Fibroblast of the conjunctiva (primary cell): Measurements from ENCODE around the gene INAFM2.

ENCODE experiments used
- DNase-seq: peaks from one replicate; pipeline ENCODE4 v3.0.0-alpha.2; 2010; ENCODE audit warnings: low read depth

INAFM2 gene

DNA sequence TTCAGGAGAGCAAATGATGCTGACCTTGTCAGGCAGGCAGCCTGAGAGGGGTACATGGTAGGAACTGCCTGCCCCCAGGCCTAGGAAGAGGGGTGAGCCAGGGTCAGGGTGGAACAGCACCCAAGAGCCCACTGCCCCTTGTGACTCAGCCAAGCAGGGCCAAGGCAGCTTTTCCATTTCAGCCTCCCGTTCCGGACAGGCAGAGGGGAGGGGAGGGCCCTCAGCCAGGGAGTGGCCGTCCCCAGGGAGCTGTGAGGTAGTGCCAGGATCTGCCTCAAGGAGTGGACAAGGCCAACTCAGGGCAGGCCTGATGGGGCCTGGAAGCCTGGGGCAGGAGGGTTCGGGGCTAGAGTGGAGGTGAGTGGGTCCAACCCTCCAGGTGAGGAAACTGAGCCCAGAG lies 35.5 kb upstream of the INAFM2 start:
- DNase-seq: no peak

DNA sequence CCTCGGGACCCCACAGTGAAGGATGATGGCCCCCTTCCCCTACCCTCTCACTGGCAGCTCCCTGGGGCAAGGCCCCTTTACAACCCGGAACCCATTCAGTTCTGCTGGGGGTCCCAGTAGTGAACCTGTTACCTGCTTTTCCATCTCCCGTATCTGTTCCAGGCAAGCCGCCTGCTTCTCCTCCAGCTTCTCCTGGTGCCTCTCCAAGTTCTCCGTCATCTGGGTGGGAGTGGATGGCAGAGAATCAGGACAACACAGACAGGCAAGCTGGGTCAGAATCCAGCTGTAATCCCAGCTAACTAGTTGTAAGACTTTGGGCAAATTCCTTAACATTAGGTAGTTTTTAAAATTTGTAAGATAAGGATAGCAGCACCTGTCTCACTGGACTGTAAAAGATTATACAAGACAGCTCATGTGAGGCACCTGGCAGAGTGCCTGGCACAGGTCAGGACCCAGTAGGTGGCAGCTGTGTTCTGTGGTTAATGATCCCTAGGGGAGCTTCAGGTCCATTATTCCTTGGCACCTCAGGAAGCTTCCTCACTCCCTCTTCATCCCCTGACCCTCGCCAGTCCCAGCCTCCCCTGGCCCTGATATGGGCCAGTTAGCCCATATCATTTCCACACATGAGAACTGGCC lies 34.2 kb upstream of the INAFM2 start:
- no peak for DNase-seq

DNA sequence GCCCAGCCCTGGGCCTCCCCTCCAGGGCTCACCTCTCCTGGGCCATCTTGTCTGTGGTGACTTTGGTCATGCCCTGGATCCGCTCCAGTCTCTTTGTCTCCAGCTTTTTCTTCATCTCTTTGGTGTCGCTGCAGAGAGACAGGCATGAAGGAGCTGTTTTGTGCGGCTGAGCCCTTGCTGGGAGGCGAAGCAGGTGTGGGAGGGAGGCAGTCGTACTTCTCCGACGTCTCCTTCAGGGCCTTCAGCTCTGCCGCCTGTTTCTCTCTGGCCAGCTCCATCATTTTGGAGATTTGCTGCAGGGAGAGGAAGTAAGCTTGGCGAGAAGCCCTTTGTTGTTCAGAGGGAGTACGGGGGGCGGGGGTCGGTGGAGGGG lies 33.0 kb upstream of the INAFM2 start:
- no peak for DNase-seq

DNA sequence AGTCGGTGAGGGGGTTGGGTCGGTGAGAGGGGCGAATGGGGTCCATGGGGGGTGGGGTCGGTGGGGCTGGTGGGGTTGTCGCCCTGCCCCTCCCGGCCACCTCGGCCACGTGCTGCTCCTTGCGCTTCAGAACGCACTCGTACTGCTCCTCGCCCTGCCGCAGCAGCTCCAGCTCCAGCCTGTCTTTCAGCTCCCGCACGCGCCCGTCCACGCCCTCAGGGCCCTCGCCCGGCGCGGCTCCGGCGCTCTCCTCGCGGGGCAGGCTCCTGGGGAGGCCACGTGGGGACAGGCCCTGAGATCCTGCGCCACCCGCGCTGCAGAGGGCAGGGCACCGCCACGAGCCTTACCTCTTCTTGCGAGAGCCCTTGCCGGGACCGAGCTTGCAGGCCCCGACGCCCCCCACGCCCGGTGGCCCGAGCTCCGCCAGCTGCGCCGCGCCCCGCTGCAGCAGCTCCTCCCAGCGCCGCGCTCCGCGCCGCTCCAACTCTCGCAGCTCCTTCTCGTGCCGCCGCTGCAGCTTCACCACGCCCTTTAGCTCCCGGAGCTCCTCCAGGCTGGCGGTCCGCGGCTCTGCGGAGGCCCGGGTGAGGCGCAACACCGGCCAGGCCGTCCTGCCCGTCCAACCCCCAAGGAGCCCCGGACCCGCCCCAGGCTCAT lies 32.4 kb upstream of the INAFM2 start:
- no peak for DNase-seq

DNA sequence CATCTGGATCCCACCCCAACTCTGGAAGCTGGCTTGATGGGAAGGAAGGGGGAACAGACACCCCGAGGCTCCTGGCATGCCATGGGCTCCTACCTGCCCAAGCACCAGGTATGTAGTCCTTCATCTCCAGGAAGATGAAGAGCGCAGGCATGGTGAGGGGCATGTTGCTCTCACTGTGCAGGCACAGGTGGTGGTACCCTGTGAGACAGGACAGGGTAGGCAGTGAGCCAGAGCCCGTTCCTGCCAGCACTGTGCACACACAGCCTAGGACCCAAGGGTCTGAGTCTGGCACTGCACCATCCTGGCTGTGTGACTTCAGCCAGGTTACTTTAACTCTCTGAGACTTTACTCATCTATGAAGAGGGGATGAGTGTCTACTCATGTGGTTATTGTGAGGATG lies 31.2 kb upstream of the INAFM2 start:
- DNase-seq: no peak

DNA sequence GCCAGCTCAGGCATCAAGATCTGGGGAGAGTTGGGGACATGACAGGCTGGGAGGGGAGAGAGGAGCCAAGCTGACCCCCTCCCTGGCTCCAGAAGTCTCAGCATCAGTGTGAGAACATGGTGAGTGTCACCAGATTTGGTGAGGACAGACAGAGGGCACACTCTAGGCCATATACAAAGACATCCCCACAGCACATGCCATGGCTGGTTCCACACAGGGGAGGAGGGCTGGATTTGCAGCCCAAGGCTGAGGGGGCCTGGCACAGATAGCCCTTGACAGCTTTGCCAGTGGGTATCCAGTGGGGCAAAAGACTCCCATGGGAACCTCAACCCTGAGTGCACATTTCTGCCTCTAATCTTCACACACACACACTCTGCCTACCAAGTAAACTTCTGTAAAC lies 30.5 kb upstream of the INAFM2 start:
- DNase-seq: no peak

DNA sequence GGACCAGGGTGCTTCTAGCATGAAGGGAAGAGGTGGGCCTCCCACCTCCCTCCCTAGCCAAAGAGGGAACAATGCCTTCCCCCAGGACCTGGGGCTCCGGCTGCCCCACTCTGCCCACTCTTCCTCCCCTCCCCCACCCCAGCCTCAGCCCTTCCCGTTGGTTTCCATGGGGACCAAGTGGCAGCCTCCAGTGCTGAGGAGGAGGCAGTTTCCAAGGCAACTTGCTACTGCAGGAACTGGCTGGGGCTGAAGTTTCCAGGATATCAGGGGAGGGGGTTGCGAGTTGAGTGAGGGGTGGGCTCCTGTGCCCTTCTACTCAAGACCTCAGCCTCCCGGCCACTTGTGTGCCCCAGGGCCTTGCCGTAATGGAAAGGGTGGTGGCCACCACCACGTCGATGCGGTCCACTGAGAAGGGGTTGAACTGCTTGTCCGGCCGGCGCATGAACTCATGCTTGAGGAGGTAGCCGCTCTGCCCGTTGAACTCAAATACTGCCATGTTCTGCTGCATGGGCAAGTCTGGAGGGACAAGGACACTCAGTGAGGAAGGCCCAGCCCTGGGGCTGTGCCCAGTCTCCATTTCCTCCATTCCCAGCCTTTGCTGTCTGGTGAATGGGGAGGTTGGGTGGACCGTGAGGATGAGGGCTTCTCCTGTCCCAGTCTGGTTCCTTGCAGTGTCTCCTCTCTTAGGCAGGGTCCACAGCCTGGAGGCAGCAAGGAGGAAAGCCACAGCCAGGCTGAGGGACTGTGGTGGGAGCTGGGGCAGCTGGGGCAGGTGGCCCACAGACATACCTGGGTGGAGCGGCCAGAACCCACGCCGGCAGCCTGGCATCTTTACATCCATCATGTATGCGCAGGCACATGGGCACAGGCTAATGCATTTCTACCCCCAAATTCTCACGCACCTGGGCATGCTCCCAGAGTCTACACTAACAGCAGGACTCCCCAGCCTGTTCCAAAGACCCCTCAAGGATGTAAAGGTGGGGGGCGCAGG lies 29.3 kb upstream of the INAFM2 start:
- DNase-seq: no peak

DNA sequence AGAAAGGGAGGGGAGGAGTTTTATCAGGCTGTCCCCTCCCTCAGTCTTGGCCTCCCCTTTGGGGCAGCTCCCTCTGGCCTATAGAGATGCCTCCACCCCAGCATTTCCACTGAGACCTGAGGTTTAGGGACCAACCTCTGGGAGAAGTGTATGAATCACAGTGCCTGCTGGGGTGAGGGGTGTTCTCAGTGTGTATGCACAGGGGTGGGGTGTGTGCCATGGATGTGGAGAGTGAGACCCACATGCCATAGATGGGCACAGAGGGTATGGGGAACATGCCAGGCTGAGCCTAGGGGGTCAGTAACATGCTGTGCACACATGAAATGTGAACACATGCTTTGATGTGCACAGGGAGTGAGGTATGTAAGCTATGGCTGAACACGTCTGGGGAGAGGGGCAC lies 28.2 kb upstream of the INAFM2 start:
- DNase-seq: no peak

DNA sequence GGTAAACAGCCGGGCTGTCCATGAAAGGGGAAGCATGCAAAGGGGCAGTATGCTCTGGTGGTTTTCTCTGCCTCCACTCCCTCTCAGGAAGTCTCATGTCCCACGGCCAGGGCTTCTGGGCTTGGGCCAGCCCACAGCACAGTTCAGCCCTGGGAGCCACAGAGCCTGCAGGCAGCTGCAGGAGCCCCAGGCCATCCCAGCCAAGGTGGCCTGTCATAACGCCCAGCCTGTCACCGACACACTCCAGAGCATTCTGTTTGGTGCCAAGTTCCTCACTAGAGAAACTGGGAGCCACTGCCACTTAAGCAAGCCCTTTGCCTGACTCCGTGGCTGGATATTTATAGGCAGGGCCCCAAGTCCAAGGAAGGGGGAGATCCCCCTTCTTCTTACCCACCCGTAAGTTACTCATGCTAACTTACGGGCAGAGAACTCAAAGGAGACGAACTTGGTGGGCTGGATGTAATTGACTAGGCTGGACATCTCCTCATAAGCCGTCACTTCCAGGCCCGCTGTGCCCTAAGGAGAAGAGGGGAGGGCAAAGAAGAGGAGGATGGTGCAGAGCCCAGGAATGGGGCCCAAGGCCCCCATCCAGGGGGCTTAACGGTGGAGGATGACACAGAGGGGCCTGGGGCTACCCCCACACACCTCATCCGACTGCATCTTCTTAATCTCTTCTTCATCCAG lies 27.5 kb upstream of the INAFM2 start:
- DNase-seq: no peak

DNA sequence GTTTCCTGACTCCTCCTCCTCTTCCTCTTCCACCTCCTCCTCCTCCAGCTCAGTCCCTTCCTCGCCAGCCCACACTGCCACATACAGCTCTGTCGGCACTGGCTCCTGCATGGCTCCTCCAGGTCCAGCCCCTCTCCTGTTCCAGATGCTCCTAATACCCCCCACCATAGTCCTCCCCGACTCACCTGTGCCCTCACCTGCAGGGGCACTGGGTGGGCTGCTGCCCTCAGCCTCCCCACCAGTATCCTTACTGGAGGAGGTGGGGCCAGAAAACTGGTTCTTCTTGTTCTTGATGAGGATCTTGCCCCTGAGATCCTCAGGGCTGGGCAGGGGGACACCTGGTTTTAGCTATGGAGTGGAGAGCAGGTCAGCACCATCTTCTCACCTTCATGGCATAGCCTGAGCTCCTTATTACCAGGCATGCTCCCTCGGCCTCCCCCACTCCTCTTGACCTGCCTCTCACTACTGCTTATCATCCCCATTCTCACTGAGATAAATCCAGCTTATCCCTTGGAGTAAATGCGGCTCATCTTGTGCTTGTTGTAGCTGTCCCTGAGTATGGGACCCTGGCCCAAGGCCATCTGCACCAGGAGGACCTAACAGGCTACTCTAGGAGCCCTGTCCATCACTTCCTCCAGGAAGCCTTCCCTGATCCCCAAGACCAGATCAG lies 26.8 kb upstream of the INAFM2 start:
- DNase-seq: no peak

DNA sequence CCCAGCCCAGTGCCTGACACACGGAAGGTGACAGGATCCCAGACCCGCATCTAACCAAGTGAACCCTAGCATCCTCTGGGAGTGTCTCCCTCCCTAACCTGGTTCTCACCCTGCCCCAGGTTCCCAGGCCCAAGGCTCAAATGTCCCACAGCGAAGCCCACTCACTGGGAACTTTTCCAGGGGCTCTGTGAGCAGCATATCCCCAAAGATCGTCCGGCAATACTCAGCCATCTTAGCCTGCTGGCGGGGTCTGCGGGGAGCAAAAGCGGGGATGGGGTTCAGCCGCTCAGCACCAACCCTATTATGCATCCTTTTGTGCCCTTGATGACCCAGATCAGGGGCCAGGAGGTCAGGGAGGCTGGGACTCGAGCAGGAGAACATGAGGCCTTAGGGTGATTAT lies 26.1 kb upstream of the INAFM2 start:
- no peak for DNase-seq

DNA sequence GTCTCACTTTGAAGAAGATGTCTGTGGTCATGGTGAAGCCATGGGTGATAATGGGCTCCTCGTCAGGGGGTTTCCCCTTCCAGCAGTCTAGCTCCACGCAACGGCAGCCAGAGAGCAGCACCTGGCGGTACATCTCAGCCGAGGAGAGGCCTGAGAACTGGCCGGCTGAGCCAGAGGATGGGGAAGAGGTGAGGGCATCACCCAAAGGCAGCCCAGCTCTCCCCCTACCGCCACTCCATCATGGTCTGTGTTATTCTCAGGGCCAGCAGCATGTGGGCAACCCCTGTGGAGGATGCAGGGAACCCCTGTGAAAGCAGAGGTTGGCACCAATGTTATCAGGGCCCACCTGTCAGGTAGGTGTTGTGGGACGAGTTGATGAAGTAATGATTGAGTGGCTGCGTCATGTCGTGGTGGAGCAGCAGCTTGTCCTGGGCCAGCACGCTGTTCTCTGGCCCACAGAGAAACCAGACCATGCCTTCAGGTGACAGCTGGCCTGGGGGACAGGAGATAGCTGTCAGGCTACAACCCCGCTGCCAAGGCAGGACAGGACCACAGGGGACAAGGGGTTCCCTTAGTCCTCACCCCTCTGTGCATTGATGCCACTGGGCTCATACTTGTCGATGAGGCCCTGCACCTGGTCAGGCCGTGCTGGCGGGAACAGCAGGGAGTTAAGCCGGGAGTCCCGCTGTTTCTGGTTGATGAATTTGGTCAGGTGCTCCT lies 25.1 kb upstream of the INAFM2 start:
- DNase-seq: no peak

DNA sequence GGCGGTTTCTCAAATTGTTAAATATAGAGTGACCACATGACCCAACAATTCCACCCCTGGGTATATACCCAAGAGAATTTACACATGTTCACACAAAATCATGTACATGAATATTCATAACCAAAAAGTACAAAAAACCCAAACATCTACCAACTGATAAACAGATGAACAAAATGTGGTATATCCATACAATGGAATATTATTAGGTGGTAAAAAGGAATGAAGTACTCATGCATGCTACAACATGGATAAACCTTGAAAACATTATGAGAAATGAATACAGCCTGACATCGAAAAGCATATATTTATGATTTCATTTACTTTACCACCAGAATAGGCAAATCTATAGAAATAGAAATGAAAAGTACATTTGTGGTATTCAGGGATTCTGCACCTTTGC lies 23.1 kb upstream of the INAFM2 start:
- no peak for DNase-seq

DNA sequence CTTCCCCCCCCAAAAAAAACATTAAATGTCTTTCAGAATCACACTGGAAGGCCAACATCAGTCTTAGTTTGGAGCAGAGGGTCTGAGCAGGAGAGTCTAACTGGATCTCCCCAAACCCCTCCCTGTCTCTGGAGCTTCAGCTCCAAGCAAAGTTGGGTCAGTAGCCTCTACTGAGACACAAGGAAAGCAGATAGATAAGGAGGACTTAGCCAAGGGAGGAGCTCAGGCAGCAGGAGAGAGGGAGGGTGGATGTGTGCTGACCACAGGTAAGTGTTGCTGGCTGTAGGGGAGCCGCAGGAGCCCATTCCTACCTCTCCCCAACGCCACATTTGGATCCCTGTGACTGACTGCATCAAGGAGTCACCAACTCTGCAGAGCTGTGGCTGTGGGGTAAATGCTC lies 22.7 kb upstream of the INAFM2 start:
- no peak for DNase-seq

DNA sequence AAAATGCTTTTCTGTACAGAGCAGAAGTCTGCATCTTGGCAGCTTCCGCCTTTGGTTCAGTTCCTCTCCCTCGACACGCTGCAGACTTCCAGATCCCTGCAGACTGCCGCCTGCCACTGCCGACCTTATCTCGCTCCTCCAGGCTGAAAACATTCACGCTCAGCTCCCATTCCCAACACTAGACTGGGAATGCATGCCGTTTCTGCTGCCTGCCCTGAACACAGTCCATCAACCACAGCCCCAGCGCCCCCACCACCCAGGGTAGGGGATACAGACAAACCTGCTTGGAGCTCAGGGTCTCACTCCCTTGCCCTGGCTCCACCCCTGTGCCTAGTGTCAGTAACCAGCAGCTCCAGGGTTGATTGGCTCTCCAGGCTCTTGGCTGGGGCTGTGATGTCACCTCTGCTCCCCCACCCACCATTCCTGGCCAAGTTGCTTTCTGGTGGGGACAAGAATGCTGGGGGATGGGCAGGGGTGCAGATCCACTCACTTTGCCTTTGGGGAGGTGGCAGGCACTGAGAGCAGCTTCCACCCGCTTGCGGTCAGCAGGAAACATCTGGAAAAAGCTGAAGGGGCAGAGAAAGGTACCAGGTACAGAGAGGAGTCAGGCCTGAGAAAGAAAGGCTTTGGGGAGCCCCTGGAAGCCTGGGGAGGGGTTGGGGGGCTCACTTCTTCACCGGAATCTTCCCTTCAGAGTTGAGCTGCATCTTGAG lies 21.9 kb upstream of the INAFM2 start:
- no peak for DNase-seq

DNA sequence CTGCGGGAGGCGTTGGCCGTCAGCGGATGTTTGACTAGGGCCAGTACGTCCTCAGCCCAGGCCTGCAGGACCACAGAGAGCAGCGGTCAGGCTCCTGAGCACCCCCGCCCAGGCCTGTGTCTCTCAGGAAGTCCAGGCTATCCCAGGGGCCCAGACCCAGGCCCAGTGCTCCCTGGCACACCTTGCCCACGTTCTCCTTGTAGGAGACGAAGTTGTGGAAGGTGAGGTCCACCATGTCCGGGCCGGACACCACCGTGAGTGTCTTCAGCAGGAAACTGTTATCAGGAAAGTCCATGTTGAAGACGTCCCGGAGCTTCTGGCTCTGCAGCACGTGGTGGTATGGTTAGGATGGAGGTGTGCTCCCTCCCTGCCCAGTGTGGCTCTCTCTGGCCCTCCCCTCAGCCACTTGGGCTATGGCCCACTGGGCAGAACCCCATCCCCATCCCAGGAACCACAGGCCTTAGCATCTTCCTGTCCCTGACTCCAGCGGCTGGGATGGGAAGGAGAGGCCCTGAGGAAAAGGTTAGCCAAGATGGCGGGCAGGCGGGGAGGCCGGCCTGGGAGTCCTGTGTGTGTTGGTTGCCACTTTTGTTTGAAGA lies 21.1 kb upstream of the INAFM2 start:
- no peak for DNase-seq

DNA sequence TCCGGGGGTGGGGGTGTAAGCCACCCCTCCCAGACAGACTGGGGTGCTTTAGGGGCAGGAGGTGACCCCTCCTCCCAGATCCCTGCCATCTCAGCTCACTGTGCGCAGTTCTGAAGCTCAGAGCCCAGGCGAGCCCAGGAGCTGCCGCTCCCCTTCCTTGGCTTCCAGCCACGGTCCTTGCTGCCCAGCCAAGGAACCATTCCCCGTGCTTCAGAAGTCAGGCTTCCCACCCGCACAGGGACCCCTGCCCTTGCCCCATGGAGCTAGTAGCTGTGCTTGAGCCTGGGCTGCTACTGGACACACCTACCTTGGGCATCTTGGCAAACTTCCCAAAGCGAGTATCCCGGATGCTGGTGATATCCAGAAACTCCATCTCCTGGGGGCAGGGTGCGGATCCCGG lies 20.5 kb upstream of the INAFM2 start:
- no peak for DNase-seq

DNA sequence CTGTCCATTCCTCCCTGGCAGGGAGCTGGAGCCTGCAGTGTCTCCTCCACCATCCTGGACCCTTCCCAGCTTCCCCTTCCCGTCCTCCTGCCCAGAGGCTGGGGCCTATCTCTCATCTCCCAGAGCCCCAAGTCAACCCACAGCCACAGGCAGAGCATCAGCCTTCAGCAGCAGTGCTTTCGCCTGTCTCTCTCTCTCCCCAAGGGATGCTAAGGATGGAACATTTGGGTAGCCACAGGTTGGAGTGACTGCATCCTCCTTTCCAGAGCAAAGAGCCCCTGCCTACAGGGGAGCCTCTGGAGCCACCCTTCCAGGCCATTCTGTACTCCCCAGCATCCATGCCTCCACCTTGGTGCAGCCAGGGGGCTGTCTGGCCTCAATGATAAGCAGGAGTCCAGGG lies 19.9 kb upstream of the INAFM2 start:
- no peak for DNase-seq

DNA sequence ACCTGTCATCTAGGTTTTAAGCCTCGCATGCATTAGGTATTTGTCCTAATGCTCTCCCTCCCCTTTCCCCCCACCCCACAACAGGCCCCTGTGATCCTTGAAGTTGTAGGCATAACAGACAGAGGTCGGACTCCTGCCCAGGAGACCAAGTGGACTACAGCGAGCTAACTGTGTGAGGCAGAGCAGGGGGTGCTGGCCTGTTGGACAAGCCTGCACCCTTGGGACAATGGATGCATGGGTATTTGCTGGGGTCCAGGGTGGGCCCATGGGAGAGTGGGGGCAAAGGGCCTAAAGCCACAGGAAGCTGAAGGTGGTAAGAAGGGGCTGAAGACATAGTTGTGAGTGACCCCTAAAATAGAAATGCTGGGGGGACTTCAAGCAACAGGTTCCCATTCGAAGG lies 18.2 kb upstream of the INAFM2 start:
- DNase-seq: no peak

DNA sequence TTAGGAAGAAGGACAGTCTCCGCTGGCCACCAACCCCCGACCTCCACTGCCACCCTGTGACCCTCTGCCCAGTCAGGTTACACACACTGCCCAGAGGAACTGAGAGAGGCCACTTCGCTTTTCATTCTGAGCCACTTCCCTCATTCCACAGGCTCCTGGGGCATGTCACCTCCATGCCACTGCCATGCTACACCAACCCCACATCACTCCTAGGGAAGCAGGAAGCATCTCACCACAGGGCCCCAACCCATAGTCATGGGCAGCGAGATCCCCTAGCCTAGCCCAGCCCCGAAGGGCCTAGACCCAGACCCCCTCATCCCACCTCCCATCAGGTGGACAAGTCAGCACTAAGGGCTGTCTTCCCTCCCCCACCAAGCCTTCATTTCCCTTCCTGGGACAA lies 17.1 kb upstream of the INAFM2 start:
- DNase-seq: no peak
